SKM-1 (cell line): ENCODE data around the gene UIMC1.
"Not testable (repeated sequence)": the region's sequence is repeated elsewhere in the genome, so short reads cannot be mapped to it uniquely, and the experiment has no call there.

Source experiments
- DNase-seq: peaks from one replicate; lab custom pipeline; 2025; ENCODE audit not compliant: unreplicated experiment; lab: John Stamatoyannopoulos, UW

Gene UIMC1

DNA sequence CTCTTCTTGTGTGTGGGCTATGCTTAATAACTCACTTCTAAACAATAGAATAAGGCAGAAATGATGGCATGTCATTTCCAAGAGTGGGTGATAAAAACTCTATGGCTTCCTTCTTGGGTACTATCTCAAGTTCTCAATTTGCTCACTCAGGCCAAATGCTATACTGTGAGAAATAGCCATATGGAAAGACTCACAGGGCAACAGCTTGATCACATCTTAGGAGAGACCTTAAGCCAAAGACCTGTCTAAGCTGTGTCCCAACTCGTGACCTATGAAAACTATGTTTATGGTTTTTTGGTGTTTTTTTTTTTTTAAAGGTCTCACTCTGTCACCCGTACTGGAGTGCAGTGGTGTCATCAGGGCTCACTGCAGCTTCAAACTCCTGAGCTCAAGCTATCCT, 2.1 kb upstream of the UIMC1 start:
- DNase-seq: no peak

DNA sequence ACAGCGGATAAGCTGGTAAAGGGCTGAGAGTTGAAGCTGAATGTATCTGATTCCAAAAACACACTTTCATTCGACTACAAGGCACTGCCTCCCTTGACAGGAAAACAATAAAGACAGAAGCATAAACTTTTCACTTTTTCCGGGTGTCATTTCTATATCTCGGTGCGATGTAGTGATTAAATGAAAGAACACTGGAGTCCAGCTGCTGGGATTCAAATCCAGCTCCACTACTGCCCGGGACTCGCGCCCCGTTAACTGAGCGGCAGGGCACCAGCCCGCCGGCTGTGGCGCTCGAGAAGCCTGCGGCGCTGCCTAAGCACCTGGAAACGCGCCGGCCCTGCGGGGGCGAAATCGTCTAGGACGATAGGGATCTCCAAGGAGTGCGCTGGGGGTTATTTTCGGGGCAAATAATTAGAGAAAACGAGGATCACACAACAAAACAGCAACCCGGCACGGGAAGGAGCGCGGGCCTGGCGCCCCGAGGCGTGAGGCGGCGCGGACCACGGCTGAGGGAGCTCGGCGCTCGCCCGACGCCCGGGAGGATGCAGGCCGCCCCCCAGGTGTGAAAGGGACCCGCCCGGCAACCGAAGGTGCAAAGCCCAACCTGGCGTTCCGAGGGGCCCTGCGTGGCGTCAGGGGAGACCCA, 837 bp downstream of the UIMC1 start:
- DNase-seq: no peak

DNA sequence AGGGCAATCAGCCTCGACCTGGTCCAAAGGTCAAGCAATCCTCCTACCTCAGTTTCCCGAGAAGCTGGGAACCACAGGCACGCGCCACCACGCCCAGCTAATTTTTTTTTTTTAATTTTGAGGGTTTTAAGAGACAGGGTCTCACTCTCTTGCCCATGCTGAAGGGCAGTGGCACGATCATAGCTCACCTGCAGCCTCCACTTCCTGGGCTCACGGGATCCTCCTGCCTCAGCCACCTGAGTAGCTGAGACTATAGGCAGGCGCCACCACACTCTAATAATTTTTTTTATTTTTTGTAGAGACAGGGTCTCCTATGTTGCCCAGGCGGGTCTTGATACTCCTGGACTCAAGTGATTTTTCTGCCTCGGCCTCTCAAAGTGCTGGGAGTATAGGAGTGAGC, 1.6 kb downstream of the UIMC1 start:
- DNase-seq: no peak

DNA sequence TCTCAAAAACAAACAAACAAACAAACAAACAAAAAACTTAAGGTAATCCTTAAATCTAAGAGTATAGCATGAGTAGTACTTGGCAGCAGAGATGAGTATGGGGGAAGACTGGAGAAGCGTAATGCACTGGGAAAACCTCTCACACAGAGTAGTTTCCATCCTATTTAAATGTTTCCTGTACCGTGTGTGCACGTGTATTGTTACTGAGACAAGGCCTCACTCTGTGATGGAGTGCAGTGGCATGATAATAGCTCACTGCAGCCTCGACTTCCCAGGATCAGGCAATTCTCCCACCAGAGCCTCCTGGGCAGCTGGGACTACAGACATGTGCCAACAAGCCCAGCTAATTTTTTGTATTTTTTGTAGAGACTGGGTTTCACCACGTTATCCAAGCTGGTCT, 2.9 kb downstream of the UIMC1 start:
- no peak for DNase-seq

DNA sequence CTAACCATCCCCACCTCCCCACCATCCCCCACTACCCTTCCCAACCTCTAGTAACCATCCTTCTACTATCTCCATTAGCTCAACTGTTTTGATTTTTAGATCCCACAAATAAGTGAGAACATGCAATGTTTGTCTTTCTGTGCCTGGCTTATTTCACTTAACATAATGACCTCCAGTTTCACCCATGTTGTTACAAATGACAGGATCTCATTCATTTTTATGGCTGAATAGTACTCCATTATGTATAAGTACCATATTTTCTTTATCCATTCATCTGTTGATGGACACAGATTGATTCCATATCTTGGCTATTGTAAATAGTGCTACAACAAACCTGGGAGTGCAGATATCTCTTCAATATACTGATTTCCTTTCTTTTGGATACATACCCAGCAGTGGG, 7.1 kb downstream of the UIMC1 start:
- not testable (repeated sequence) for DNase-seq

DNA sequence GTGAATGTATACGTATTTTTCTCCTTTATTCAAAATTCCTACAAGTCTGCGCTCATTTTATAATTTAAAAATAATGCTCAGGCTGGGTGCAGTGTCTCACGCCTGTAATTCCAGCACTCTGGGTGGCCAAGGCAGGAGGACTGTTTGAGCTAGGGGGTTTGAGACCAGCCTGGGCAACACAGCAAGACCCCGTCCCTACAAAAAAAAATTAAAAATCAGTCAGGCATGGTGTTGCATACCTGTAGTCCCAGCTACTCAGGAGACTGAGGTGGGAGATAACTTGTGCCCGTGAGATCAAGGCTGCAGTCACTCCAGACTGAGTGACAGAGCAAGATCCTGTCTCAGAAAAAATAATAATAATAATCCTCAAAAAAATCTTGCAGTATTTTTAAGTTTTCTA, 7.8 kb downstream of the UIMC1 start:
- DNase-seq: no peak

DNA sequence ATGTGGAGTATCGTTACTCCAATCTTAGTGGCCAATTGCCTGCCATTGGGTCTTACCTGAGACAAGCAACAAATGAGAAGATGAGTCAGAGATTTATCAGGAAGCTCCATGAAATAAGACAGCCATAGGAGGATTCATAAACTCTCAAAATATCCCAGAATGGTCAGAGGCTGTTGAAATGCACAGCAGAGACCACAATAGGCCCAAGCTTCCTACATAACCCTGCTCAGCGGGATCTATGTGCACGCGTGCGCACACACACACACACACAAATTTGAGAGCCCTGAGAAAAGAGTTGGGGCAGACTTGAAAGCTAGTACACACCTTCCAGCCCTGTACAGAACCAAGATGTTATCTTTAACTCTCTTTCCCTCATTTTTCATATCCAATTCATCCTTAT, 9.8 kb downstream of the UIMC1 start:
- no peak for DNase-seq

DNA sequence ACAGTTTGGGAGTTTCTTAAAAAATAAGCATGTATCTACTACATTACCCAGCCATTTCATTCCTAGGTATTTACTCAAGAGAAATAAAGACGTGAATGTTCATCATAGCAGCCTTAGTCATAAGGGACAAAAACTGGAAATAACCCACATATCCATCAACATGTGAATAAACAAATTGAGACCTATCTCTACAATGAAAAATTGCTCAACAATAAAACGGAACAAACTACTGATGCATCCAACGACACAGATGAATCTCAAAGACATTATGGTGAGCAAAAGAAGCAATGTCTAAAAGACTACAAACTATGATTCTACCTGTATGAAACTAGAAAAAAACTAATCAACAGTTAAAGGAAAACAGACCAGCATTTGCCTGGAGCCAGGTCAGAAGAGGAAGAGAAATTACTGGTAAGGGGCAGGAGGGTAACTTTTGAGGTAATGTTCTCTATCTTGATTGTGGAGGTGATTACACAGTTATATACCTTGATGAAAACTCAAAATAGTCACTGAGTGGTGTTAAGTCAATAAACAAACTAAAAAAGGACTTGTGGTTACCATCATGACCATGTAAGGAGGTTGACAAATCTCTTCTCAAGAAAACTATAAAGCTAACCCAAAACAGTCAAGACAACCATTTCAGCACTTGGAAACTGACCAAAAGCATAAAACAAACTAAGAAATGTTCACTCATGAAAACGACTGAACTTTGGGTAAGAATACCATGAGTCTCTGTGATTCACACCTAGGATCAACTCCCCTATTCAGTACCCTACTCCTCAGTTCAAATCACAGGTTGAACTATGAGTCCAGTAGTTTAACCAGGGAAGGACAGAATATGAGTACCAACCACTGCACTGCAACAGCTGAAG, 10.4 kb downstream of the UIMC1 start:
- no peak for DNase-seq

DNA sequence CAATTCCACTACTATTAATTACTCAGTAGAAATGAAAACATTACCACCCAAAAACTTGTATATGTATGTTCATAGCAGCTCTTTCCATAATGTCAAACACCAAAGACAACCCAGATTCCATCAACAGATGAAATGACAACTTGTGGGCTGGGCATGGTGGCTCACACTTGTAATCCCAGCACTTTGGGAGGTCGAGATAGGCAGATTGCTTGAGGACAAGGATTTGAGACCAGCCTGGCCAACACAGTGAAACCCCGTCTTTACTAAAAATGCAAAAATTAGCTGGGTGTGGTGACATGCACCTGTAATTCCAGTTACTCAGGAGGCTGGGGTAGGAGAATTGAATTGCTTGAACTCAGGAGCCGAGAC, 11.5 kb downstream of the UIMC1 start:
- DNase-seq: no peak

DNA sequence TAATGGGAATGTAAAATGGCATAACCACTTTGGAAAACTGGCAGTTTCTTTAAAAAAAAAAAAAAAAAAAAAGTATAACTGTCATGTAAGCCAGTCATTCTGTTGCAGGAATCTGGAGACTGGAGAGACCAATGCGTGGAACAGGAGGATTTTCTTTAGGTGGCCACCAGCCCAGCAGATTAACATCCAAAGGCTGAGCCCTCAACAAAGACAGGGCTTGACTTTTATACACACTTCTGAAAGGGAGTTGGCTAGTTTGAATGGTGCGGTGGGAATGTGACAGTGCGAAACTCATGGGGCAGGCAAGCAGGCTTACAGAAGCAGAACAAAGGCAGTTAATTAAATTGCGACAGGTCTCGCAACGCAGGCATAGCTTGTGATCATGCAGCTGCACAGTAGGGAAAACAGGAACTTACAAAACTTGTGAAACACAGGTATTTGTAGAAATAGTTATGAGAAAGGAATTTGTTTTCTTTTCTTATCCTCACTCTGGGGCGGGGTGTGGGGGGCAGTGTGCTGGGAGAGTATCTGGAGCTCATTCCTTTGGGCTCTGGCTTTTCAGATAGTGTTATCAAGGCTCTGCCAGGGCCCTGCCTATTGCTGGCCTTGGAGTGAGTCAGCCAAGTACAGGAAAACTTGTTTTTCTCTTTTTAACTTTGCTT, 12.0 kb downstream of the UIMC1 start:
- DNase-seq: peak; percentile 98

DNA sequence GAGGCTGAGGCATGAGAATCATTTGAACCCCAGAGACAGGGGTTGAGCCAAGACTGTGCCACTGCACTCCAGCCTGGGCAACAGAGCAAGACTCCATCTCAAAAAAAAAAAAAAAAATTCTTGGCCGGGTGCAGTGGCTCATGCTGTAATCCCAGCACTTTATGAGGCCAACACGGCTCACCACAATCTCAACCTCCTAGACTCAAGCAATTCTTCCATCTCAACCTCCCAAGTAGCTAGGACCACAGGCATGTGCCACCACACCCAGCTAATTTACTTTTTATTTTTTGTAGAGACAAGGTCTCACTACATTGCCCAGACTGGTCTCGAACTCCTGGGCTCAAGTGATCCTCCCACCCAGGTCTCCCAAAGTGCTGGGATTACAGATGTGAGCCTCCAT, 13.5 kb downstream of the UIMC1 start:
- DNase-seq: not testable (repeated sequence)

DNA sequence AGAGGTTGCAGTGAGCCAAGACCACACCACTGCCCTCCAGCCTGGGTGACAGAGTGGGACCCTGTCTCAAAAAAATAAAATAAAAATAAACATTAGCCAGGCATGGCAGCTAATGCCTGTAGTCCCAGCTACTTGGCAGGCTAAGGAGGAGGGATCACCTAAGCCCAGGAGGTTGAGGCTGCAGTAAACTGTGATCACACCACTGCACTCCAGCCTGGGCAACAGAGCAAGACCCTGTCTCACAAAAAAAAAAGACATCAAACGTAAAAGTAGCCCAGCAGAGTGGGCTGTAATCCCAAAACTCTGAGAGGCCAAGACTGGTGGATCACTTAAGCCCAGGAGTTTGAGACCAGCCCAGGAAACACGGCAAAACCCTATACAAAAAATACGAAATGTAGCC, 19.0 kb downstream of the UIMC1 start:
- no peak for DNase-seq

DNA sequence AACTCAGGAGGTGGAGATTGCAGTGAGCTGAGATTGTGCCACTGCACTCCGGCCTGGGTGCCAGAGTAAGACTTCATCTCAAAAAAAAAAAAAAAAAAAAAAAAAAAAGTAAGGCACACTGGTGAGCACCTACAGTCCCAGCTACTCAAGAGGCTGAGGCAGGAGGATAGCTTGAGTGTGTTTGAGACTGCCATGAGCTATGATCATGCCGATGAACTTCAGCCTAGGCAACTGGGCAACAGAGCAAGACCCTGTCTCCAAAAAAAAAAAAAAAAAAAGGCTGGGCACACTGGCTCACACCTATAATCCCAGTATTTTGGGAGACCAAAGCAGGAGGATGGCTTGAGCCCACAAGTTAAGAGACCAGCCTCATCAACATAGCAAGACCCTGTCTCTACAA, 20.3 kb downstream of the UIMC1 start:
- no peak for DNase-seq

DNA sequence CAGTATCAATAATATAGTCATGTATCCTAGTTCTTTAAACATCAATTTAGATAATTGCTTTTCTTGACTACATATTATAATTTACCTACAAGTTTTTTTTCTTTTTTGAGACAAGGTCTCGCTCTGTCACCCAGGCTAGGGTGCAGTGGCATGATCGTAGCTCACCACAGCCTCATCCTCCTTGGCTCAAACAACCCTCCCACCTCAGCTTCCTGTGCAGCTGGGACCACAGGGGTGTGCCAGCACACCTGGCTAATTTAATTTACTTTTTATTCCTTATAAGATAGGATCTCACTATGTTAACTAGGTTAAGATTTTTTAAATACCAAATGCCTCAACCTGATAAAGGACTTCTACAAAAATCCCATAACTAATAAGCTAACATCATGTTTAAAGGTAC, 21.1 kb downstream of the UIMC1 start:
- DNase-seq: no peak

DNA sequence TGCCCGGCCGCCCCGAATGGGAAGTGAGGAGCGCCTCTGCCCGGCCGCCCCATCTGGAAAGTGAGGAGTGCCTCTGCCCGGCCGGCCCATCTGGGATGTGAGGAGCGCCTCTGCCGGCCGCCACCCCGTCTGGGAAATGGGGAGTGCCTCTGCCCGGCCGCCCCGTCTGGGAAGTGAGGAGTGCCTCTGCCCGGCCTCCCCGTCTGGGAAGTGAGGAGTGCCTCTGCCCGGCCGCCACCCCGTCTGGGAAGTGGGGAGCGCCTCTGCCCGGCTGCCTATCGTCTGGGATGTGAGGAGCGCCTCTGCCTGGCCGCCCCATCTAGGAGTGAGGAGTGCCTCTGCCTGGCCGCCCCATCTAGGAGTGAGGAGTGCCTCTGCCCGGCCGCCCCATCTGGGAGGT, 22.4 kb downstream of the UIMC1 start:
- DNase-seq: not testable (repeated sequence)

DNA sequence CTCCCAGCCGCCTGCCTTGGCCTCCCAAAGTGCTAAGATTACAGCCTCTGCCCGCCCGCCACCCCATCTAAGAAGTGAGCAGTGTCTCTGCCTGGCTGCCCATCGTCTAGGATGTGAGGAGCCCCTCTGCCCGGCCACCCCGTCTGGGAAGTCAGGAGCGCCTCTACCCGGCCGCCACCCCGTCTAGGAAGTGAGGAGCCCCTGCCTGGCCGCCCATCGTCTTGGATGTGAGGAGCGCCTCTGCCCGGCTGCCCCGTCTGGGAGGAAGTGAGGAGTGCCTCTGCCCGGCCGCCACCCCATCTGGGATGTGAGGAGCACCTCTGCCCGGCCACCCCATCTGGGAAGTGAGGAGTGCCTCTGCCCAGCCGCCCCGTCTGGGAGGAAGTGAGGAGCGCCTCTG, 23.0 kb downstream of the UIMC1 start:
- not testable (repeated sequence) for DNase-seq

DNA sequence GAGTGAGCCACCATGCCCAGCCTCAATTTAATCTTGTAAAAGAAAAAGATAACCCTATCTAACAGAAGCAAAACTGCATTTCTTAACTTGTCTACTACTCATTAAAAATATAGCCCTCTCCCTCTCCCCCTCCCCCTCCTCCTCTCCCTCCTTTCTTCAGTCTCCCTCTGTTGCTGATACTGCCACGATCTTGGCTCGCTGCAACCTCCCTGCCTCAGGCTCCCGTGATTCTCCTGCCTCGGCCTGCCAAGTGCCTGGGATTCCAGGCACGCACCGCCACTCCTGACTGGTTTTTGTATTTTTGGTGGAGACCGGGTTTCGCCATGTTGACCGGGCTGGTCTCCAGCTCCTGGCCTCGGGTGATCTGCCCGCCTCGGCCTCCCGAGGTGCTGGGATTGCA, 23.5 kb downstream of the UIMC1 start:
- DNase-seq: not testable (repeated sequence)

DNA sequence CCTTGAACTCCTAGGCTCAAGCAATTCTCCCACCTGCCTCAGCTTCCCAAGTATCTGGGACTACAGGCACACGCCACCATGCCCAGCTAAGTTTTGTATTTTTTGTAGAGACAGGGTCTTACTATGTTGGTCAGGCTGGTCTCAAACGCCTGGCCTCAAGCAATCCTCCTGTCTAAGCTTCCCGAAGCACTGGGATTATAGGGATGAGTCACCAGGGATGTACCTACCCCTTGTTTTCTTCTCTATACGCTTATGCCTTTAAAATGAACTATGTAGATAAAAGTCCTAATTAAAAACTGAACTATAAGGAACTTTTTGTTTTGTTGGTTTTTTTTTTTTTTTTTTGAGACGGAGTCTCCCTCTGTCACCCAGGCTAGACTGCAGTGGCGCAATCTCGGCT, 25.8 kb downstream of the UIMC1 start:
- no peak for DNase-seq

DNA sequence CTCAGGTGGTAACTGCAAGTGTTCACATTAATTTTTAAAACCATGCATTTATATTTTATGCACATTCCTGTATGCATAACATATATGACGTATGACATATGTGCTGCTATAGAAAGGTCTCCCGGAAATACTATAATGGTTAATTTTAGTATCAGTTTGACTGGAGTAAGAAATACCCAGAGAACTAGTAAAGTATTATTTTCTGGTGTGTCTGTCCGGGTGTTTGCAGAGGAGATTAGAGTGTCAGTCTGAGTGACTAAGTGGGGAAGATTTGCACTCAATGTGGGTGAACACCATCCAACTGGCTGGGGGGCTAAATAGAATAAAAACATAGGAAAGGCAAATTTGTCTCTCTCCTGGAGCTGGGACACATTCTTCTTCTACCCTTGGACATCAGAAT, 26.9 kb downstream of the UIMC1 start:
- no peak for DNase-seq

DNA sequence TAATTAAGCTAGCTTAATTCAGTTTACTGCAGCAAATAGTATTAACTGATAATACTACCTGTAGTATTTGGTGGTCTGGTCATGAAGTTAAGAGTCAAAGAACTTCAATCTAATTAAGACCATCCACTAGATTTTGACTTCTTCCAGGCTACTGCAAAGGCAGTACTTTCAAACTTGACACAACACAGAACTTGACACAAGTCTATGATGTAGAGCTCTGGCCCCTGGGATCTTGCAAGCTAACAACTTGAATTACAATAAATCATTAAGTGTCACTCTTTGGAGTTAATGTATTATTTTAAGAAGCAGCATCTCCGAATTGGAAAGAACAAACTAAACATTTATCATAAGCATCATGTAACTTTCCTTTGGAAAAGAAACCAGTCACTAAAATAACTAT, 40.9 kb downstream of the UIMC1 start:
- DNase-seq: no peak

DNA sequence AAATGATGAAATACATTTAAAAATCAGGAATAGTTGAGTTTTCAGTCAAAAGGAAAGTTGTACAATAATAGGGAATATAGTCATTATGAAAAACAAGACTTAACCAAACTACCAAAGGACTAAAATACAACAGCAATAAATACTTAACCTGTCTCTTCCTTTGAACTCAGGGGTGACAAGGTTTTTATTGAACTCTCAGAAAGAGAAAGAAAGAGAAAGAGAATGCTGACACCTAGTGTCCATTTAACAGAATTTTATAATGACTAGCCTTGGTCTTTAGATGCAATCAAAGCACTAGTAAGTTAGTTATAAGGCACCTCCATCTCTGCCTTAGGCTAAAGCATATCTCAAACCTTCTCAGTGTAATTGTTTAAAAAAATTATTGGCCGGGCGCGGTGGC, 47.5 kb downstream of the UIMC1 start:
- peak; percentile 37 for DNase-seq

DNA sequence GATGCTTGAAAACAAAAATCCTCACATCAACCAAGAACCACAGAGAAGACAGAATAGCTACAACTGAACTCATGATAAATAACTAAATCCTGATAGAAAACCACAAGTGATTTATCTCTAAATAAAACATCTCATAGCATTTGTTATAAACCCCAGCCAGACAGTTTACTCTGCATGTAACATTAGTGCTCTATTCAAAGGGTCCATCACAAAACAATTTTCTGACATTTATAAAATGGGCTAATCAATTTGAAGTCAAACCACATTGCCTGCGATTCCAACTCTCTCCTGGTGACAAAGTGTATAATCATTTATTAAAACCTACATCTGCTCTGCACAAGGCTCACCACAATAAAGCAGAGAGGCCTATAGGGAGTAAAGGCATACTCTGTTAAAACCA, 49.8 kb downstream of the UIMC1 start:
- no peak for DNase-seq
